A375 (cell line): ENCODE results near the gene RALA. TPM values are rescaled to one million over a fixed set of nuclear protein-coding genes. Genes with fewer than 3 reads are reported as not detected.

Experiments used
- total RNA-seq: library from RNA; depleted of rRNA; stranded (reverse); fragments of >200 nt; shearing (Covaris generic); gene quantifications from 2 replicates; pipeline ENCODE4 v1.2.3, GENCODE V29; 2014; rRNA removed

RALA gene, protein sequence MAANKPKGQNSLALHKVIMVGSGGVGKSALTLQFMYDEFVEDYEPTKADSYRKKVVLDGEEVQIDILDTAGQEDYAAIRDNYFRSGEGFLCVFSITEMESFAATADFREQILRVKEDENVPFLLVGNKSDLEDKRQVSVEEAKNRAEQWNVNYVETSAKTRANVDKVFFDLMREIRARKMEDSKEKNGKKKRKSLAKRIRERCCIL
- total RNA-seq = 11.1 and 22.6 TPM in 2 replicates

DNA sequence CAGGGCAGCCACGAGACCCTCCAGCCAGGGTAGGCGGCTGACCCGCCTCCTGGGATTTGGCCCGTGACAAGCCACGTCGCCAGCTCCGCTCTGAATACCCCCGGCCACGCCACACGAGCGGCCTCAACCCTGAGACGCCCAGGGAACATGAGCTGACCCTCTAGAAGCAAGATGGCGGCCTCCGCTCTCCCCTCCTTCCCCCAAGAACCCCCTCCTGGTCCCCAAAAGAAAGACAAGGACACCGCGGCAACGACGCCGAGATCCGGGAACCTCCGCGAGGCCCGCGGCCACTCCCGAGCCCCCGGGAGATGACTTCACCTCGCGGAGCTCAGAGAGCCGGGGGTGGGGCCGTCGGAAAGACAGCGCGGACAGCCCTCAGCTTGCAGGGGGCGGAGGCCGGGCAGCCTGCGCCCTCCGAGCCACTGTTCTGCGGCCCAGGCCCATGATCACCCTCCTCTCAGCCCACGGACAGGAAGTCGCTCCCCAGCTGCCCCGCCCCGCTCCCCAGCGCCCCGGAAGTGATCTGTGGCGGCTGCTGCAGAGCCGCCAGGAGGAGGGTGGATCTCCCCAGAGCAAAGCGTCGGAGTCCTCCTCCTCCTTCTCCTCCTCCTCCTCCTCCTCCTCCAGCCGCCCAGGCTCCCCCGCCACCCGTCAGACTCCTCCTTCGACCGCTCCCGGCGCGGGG lies at the start of gene RALA:
Gene RALA (plus strand): TSS at position 526 of the 685 bp plus-strand sequence. CDS start 63,096 bp downstream, outside the sequence.

Other genes starting within 250 kb of the RALA start
- gene YAE1, start 57.2 kb upstream of the RALA start, total RNA-seq = 40.6 and 44.7 TPM in 2 replicates